ENCODE data around the gene TMPRSS3.

The TMPRSS3 gene

DNA sequence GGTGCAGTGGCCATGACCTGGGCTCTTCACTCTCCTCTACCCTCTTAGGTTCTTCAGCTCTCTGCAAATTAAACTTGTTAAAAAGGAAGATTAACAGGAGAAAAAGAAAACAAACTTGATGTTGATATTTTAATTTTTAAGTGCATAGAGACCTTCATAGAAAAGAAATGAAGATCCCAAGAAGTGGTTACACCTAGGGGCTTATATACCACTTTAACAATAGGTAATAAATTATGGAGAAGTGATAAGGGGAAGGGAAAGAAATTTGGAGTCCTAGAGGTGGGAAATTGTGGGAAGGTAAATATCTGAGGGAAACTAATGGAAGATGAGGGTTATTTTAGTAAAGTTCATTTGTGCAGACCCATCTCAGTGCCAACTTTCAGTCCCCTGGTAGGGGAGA lies 64.2 kb downstream of the TMPRSS3 start:
- DNase-seq (ENCODE audit: low spot score), result no peak

GRCh38 chr21:42330380-42331371 lies 65.2 kb downstream of the TMPRSS3 start:
- no peak for DNase-seq (ENCODE audit: low spot score)

DNA sequence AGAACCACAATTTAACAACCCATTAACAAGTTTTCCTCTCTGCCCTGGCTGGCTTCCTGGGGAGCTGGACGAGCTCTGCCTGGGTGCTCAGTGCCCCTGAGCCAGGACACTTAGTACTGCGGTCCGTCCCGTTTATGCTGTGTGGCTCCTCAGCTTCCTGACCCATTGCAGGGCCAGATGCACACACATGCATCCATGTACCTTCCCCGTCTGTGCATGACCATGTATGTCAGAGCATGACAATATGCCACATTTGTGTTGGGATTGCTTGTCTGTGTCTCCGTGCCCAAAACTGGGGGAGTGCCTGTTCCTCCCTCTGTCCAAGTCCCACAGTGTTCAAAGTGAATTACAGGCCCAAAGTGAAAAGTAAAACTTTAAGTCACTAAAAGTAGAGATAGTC lies 71.0 kb downstream of the TMPRSS3 start:
- DNase-seq (ENCODE audit: low spot score), result no peak

Data from COLO829 (cell line).